Stimulated activated CD4-positive, alpha-beta T cell treated with anti-CD3 and anti-CD28 coated beads, Interleukin-4, amount 100 ng/mL, for 48 hours (primary cell): ENCODE results near the gene CHMP6.
A peak's percentile ranks its signal among the peaks of the same experiment; 100 is the strongest.

ENCODE experiments used
- DNase-seq, 2 donors: peaks; one replicate each; pipeline ENCODE4 v3.0.0-alpha.2; 2020; ENCODE audit warnings: low read depth in 2 of 2

CHMP6 gene

GRCh38 chr17:80956321-80957190, 35.1 kb upstream of the CHMP6 start:
- DNase-seq: no peak

GRCh38 chr17:80957461-80957941, 34.1 kb upstream of the CHMP6 start:
- no peak for DNase-seq

- DNase-seq: no peak
Measured at GRCh38 chr17:80959330-80960036, 32.2 kb upstream of the CHMP6 start.

DNA sequence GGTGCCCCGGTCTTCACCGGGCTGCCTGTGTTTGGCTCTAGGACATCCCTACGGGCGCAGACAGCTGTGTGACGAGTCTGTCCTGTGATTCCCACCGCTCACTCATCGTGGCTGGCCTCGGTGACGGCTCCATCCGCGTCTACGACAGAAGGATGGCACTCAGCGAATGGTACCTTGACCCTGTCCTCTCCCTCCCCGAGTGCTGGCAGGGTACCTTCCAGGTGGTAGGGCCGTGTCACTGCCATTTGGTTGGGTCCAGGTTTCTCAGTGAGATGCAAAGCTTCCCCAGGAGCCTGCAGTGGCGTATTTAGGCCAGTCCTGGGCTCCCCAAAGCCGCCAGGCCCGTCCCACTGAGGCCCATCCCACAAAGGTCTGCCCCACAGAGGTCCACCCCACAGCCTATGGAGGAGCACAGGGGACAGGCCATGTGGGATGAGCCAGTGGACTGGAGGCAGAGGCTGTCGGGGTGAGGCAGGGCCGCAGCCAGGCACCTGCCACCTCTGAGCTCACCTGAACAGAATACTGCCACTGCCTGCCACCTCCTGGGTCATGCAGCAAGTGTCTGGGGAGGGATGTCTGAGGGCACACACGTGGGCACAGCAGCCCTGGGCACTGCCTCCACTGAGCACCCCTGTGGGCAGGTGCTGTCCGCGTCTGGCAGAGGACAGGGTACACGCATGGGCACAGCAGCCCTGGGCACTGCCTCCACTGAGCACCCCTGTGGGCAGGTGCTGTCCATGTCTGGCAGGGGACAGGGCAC, 31.4 kb upstream of the CHMP6 start:
- DNase-seq: no peak

DNA sequence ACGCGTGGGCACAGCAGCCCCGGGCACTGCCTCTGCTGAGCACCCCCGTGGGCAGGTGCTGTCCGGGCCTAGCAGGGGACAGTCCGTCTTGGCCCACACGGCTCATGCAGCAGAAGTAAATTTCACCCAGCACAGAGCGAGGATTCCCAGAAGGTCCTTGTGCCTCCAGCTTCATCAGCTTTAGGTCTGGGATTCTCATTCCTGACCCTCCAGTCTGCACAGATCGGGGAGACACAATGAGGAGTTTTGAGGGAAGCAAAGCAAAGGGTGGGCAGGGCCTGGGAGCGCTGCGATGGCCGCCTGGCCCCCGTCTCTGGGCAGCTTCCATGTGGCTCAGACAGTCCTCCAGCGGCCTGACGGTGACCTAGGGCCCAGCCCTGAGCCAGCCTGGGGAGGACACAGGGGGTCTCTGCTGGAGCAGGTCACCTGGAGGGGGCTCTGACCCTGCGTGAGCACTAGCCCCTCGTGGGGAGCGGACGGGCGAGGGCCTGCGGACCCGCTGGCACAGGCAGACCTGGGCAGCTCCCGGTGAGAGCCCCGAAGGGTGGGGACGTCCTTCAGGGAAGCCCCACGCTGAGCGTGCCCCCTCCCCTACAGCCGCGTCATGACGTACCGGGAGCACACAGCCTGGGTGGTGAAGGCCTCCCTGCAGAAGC, 30.7 kb upstream of the CHMP6 start:
- no peak for DNase-seq

DNA sequence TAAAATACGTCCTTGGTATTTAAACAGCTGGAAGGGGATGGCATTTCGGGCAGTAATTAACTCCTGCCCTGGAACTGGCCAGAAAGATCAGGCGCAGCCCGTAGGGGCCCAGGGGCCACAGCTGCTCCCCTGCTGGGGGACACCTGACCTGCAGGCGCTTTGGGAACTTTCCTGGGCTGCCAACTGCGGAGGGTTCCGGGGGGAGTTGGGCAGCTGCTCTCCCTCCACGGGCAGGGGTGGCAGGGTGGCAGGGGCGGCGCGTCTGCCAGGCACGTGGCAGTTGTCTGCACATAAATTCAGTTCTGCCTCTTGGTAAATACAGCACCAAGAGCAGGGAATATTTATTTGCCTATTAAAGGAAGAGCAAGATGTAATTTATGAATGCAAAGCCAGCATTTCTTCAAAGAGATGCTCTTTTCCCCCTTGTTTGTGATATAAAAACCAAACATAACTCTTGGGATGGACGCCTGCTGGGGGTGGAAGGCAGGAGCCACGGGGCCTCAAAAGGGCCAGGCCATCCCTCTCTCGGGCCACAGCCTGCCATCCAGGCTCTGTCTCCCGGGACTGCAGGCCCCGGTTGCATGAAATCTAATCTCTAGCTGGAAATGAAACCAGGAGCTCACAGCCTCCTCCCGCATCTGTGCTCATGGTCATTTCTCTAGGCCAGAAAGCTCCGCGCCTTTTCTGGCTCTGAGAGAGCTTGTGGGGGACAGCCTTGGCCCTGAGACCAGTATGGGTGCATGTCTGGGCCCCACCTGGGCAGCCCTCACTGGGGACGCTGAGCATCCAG, 29.9 kb upstream of the CHMP6 start:
- no peak for DNase-seq

- no peak for DNase-seq
Measured at GRCh38 chr17:80962356-80963329, 29.0 kb upstream of the CHMP6 start.

DNA sequence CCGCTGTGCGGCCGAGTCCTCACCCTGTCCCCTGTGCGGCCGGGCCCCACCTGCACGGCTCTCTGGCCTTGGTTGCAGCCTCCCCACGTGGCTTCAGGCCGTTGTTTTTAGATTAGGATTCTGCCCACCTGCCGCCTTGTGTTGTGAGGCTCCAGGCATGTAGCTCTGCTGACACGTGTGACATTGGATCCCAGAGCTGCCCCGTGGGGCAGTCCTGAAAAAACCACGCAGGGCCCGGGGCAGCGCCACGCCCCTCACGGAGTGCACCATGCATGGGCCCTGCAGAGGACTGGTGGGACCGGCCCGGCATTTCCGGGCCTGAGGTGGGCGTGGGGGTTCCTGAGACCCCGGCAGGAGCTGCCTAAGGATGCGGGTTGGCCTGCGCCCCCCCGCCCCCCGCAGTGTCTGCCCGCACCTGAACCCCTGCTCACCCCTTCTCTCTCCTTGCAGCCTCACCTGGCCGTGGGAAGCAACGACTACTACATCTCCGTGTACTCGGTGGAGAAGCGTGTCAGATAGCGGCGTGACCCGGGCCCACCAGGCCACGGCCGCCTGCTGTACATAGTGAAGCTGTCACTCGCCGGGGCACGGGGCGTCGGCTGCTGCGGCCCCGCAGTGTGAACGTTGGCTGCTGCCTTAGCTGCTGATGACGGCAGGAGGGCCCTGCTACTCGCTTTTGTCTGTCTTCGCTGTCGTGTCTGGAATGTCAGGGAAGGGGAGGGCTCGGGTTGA, 27.7 kb upstream of the CHMP6 start:
- DNase-seq: no peak

DNA sequence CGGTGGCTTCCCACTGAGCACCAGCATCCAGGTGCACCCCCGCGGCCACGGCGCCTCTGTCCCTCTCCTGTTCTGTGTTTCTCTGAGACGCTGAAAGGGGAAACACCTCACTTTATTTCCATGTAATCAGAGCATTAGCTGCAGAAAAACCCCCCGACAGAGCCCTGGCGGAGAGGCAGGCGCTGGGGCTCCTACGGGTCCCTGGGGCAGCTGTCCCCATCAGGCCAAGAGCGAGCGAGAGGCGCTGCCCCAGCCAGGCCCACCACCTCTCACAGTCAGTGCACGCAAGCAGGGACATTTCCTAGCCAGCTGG, 27.1 kb upstream of the CHMP6 start:
- no peak for DNase-seq

DNA sequence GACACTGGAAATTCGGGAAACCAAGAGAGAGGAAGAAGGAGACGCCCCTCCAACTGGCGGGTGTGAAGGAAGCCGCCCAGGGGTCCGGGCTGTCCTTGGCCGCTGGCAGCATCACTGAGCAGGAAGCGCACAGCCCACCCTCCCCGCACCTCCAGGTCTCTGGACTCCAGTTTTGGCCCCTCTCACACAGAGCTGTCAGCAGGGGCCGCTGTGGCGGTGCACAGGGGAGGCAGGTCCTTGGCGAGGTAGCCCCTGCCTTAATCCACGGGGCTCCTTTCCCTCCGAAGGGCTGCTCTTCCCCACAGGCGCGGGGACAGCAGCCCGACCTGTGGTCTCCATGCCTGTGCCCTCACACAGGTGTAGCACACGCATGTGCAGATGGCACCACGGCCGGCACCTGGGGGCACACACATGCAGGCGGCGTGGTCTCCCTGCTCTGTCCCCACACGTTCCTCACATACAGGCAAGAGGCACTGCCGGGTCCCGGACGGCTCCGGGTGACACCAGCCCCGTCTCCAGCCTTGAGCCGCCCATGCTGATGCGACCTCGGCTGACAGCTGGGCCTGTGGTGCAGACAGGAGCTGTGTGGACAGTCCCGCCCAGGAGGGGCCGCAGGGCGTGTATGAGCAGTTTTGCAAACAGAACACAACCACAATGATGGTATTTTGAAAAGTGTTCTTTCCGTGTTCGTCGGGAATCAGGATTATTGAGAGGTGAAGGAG, 26.6 kb upstream of the CHMP6 start:
- no peak for DNase-seq

DNA sequence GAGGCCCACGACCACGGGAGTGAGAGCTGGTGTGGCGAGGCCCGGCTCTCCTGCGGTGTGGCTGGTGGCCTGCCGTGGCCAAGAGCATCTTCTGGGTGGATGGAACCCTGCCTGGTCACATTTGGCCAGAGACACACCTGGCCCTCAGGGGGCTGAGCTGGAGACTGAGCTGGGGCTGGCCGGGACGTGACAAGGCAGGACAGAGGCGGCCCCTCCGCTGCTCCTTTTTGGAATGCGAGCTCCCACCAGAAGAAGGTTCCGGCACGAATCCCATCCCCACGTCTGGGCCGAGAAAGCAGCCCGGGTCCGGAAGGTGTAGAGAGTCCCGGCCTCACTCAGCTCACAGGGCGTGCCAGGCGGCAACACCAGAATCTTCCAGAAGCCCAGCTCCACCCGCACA, 26.0 kb upstream of the CHMP6 start:
- DNase-seq: no peak

DNA sequence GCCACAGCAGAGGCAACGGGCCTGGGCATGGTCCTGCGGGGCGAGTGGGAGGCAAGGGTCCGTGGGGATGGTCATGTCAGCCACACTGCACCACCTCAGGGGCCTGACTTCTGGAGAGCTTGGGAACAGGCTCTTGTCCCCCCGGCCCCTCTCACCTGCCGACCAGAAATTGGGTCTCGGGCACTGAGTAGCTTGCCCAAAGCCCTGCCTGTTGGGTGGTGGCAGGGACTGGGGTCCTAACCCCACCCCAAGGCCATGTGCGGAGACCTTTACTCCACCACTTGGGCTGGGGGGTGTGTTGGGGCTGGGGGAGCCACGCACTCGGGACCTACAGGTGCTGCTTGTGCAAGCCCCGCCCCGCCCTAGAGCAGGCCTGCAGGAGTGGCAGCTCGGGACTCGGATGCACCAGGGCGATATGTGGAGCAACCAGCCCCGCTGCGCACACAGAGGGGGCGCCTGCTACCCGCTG, 24.2 kb upstream of the CHMP6 start:
- no peak for DNase-seq

- DNase-seq: no peak
Measured at GRCh38 chr17:80968602-80969029, 23.0 kb upstream of the CHMP6 start.

- no peak for DNase-seq
Measured at GRCh38 chr17:80969030-80969673, 22.5 kb upstream of the CHMP6 start.

GRCh38 chr17:80969674-80970043, 22.0 kb upstream of the CHMP6 start:
- no peak for DNase-seq

DNA sequence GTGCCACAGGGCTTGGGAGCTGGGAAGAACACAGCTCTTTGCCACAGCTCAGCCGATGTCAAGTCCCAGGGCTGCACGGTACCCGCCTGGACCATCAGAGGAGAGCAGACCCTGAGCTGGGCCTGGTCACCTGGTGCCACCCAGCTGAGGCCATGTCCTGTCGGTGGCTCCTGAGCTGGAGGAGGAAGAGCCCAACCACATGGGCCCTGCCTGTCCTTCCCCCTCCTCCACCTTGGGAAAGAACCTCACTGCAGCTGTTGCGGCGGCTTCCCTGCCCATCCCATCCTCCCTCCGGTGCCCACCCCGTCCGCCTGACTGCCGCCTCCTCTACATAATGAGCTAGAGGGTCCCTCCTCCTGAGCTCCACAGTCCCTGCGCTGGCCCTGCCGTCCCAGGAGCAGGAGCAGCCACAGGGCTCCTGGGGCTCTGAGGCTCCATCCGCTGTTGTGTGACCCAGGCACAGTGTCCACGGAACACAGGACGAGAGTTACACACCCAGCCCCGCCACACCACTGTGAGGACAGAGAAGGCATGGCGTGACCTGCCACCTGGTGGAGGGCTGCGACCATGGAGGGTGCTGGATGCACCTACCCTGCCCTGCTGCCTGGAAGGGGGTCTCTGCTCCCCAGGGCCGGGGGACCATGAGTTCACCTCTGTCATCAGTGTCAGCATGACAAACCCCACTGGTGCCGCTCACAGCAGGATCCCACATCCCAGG, 21.4 kb upstream of the CHMP6 start:
- peak in 1 of 2 donors; percentile 30 for DNase-seq
